MM.1S (cell line): ENCODE measurements around the gene SPATA13.

Experiments used
- DNase-seq: peaks from one replicate; pipeline ENCODE4 v3.0.0-alpha.2; 2015
- H2AFZ ChIP-seq: fragments of 300-600 bp; sonication (generic); 2 replicates; pipeline ENCODE4 v1.6.0; 2016; ENCODE audit warnings: antibody characterized with exemption, low read length
- H3F3A ChIP-seq: fragments of 300-600 bp; sonication (generic); 2 replicates; pipeline ENCODE4 v1.6.1; 2016; ENCODE audit warnings: mild to moderate bottlenecking, antibody characterized with exemption, low read length, moderate library complexity, mixed read lengths; ENCODE audit not compliant: insufficient read depth
- H3K27ac ChIP-seq: fragments of 300-600 bp; sonication (generic); 2 replicates; pipeline ENCODE4 v1.5.1; 2016; ENCODE audit warnings: mild to moderate bottlenecking, low read length
- H3K27me3 ChIP-seq: fragments of 300-600 bp; sonication (generic); replicated peaks from 2 replicates; pipeline ENCODE4 v1.6.0; 2016; ENCODE audit warnings: low read length; ENCODE audit not compliant: insufficient read depth
- H3K36me3 ChIP-seq: fragments of 300-600 bp; sonication (generic); replicated peaks from 2 replicates; pipeline ENCODE4 v1.6.1; 2016; ENCODE audit warnings: mild to moderate bottlenecking, low read length, mixed read lengths; ENCODE audit not compliant: insufficient read depth
- H3K4me1 ChIP-seq: fragments of 300-600 bp; sonication (generic); 2 replicates; pipeline ENCODE4 v1.6.1; 2016; ENCODE audit warnings: low read length, mixed read lengths
- H3K4me2 ChIP-seq: fragments of 300-600 bp; sonication (generic); 2 replicates; pipeline ENCODE4 v1.6.0; 2016; ENCODE audit warnings: low read depth, low read length
- H3K4me3 ChIP-seq: fragments of 300-600 bp; sonication (generic); 2 replicates; pipeline ENCODE4 v1.5.1; 2016; ENCODE audit warnings: low read length, mixed read lengths
- H3K79me2 ChIP-seq: fragments of 300-600 bp; sonication (generic); 2 replicates; pipeline ENCODE4 v1.6.1; 2016; ENCODE audit warnings: mixed run types, low read length, mixed read lengths
- H3K9ac ChIP-seq: fragments of 300-600 bp; sonication (generic); 2 replicates; pipeline ENCODE4 v1.6.1; 2016; ENCODE audit warnings: low read length, mixed read lengths
- H3K9me2 ChIP-seq: fragments of 300-600 bp; sonication (generic); replicated peaks from 2 replicates; pipeline ENCODE4 v1.6.1; 2016; ENCODE audit warnings: mild to moderate bottlenecking, low read length, mixed read lengths; ENCODE audit not compliant: insufficient read depth
- H3K9me3 ChIP-seq: fragments of 300-600 bp; sonication (generic); replicated peaks from 2 replicates; pipeline ENCODE4 v1.6.1; 2016; ENCODE audit warnings: mild to moderate bottlenecking, low read length, mixed read lengths; ENCODE audit not compliant: insufficient read depth
- H4K20me1 ChIP-seq: fragments of 300-600 bp; sonication (generic); 2 replicates; pipeline ENCODE4 v1.6.1; 2016; ENCODE audit warnings: mild to moderate bottlenecking, low read length, moderate library complexity, mixed read lengths; ENCODE audit not compliant: insufficient read depth
- EZH2 ChIP-seq: fragments of 300-600 bp; sonication (generic); optimal IDR thresholded peaks from 2 replicates; pipeline ENCODE3; 2017; ENCODE audit warnings: low read depth, mild to moderate bottlenecking, antibody characterized with exemption, low read length, mixed read lengths
- EZH2phosphoT487 ChIP-seq: fragments of 300-600 bp; sonication (generic); IDR thresholded peaks from 2 replicates; pipeline ENCODE4 v1.6.1; 2018; ENCODE audit warnings: antibody characterized with exemption, low read length
- TF ChIP-seq, protein P1 (sequence below): fragments of 300-600 bp; sonication (generic); IDR thresholded peaks from 2 replicates; pipeline ENCODE4 v1.5.1; 2016; ENCODE audit warnings: antibody characterized with exemption, low read length, mixed read lengths

SPATA13 gene

DNA sequence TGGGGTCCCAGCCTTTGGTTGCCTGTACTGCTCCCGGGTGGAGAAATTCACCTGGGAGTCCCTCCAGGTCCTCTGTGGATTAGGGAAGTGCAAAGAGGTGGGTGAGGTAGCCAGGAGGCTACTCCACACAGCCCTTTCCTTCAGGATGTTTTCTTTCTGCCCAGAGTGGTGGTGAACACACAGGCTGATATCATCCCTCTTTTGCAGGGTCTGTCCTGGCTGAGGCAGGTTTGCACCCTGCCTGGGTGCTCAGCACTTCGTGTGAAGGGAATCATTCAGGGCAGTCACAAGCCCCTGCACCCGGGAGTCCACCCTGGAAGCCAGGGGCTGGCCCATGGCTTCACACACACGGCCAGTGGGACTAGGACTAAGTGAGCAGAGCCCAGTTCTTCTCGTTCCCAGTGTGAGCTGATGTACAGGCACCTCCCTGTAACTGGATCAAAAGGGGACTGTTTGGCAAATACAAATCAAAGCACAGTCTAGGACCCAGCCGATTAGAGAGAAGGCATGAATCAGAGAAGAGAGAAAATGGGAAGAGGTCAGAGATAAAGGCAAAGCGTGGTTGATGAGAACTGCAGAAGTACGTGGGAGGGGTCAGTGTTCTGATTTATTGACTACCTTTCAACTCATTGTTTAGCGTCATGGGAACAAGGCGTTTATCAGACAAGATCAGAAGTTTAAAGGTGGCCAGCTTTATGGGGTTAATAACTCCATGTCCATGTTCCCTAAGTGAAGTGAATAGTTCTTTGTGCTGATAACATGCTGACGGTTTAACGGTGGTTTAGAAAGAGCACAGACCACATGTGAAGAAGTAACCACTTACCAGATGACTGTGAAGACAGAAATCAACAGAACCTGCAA, 30.4 kb upstream of the SPATA13 start:
- H3K27me3 ChIP-seq = no peaks in the 10 kb centered on the region
- no peaks in the 10 kb centered on the region for H3K9me3 ChIP-seq
- H4K20me1 ChIP-seq = no peaks in the 10 kb centered on the region
- H2AFZ ChIP-seq = no peak overlapping the region
- no peaks in the 10 kb centered on the region for H3K79me2 ChIP-seq
- no peaks in the 10 kb centered on the region for H3F3A ChIP-seq
- DNase-seq = no peak
- H3K9me2 ChIP-seq = no peaks in the 10 kb centered on the region
- no peak overlapping the region for H3K27ac ChIP-seq
- H3K36me3 ChIP-seq = no peaks in the 10 kb centered on the region
- no peak for TF ChIP-seq EZH2
- TF ChIP-seq EZH2phosphoT487 = no peak
- TF ChIP-seq, protein P1, sequence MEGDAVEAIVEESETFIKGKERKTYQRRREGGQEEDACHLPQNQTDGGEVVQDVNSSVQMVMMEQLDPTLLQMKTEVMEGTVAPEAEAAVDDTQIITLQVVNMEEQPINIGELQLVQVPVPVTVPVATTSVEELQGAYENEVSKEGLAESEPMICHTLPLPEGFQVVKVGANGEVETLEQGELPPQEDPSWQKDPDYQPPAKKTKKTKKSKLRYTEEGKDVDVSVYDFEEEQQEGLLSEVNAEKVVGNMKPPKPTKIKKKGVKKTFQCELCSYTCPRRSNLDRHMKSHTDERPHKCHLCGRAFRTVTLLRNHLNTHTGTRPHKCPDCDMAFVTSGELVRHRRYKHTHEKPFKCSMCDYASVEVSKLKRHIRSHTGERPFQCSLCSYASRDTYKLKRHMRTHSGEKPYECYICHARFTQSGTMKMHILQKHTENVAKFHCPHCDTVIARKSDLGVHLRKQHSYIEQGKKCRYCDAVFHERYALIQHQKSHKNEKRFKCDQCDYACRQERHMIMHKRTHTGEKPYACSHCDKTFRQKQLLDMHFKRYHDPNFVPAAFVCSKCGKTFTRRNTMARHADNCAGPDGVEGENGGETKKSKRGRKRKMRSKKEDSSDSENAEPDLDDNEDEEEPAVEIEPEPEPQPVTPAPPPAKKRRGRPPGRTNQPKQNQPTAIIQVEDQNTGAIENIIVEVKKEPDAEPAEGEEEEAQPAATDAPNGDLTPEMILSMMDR = no peak
- no peak overlapping the region for H3K4me3 ChIP-seq
- H3K4me1 ChIP-seq = no peaks in the 10 kb centered on the region
- H3K4me2 ChIP-seq = no peak overlapping the region
- no peak overlapping the region for H3K9ac ChIP-seq

DNA sequence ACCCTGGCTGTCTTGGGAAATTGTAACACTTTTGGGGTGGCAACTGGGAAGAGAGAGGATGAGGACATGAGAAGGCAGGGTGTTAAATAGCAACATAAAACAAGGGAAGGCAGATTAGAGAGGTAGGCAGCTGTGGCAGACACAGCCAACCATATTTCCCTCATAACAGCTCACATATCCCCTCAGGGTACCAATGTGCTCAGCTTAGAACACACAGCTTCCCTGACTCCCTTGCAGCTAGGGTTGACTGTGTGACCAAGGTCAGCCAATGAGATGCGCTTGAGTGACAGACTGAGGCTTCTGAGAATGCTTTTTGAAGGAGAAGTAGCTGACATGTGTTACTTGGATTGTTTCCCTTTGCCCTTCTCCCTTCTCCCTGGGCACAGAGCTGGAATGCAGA, 28.8 kb upstream of the SPATA13 start:
- DNase-seq = no peak
- Histone ChIP-seq H3K9me3 (no peaks in the 10 kb centered on the region), H3K4me1 (no peaks in the 10 kb centered on the region), H3K27ac (no peak overlapping the region), H3K4me2 (no peak overlapping the region), H3K79me2 (no peaks in the 10 kb centered on the region), H3F3A (no peaks in the 10 kb centered on the region), H3K4me3 (no peak overlapping the region), H3K9ac (no peak overlapping the region), H3K27me3 (no peaks in the 10 kb centered on the region), H3K36me3 (no peaks in the 10 kb centered on the region), H3K9me2 (no peaks in the 10 kb centered on the region), H4K20me1 (no peaks in the 10 kb centered on the region), H2AFZ (no peak overlapping the region)
- TF ChIP-seq, protein P1 = no peak
- no peak for TF ChIP-seq EZH2
- TF ChIP-seq EZH2phosphoT487 = no peak

DNA sequence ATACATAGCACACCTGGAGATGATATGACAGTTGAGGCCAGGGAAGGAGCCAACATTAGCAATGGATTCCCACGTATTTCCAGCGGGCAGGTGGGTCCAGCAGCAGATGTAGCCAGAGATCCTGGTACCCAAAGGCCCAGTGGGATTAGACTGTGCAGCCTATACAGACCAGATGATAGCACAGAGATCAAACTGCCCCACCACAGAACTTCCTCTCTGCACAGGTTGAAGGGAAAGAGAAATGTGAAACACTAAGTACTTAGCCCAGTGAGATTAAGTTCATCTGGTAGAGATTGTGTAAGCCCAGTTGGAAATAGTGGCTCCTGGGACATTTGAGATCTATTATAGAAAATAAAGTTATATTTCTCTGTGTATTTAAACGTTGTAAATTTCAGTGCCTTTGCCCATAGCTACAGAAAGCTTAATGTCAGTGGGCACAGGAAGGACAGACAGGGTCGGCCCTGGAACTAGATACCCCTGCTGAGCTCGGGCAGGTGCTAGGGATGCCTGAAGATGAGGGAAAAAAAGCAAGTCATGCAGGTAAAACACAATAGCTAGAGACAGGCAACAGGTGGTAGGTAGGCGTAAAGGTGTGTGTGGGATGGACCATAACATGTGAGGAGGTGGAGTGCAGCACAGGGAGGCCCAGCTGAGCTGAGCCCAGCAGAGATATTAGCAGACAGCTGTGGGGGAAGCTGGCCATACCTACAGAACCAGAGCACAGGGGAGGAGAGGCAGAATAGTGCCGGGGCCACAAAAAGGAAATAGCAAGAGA, 27.3 kb upstream of the SPATA13 start:
- no peak for DNase-seq
- Histone ChIP-seq H3K27me3 (no peaks in the 10 kb centered on the region), H3K9me3 (no peaks in the 10 kb centered on the region), H3K4me3 (no peak overlapping the region), H3K9ac (no peak overlapping the region), H2AFZ (no peak overlapping the region), H3K27ac (no peak overlapping the region), H3K4me2 (no peak overlapping the region), H3K79me2 (no peaks in the 10 kb centered on the region), H3K4me1 (no peaks in the 10 kb centered on the region), H3K36me3 (no peaks in the 10 kb centered on the region), H4K20me1 (no peaks in the 10 kb centered on the region), H3F3A (no peaks in the 10 kb centered on the region), H3K9me2 (no peaks in the 10 kb centered on the region)
- TF ChIP-seq EZH2 (no peak), EZH2phosphoT487 (no peak)
- TF ChIP-seq, protein P1 = no peak
